Peyer's patch (tissue), 4 donors: Measurements from ENCODE around the gene HYOU1.

ENCODE experiments used
- CTCF ChIP-seq, 6 experiments: fragments of 450-650 bp in 4 of 6; fragments of 200-600 bp in 2 of 6; sonication (generic) in 1 of 6; IDR thresholded peaks; one replicate each; pipeline ENCODE4 v1.5.1; 2017 to 2019; ENCODE audit warnings: antibody characterized with exemption in 6 of 6, mild to moderate bottlenecking in 3 of 6, moderate library complexity in 1 of 6
- POLR2A ChIP-seq, 2 donors: fragments of 450-650 bp; IDR thresholded peaks; one replicate each; pipeline ENCODE4 v1.5.1; 2017; ENCODE audit warnings: antibody characterized with exemption in 2 of 2, mild to moderate bottlenecking in 2 of 2, moderate library complexity in 2 of 2

GRCh38 chr11:118998388-118998717, 58.7 kb downstream of the HYOU1 start:
- TF ChIP-seq CTCF (IDR thresholded peaks at IDR 0.05) (no peak), POLR2A (IDR thresholded peaks at IDR 0.05) (no peak)
